AG10803 (cell line): ENCODE results near the gene P2RY8.
"Not testable (repeated sequence)": the region's sequence is repeated elsewhere in the genome, so short reads cannot be mapped to it uniquely, and the experiment has no call there.

Source experiments
- DNase-seq: peaks from one replicate; pipeline ENCODE4 v3.0.0; 2010; ENCODE audit warnings: low read depth
- H3K4me3 ChIP-seq: 2 replicates; pipeline ENCODE4 v1.5.1; 2011; ENCODE audit warnings: mild to moderate bottlenecking, low read length, control low read depth
- CTCF ChIP-seq: conservative IDR thresholded peaks from 2 replicates; pipeline ENCODE4 v1.5.1; 2011; ENCODE audit warnings: mild to moderate bottlenecking, low read length, control low read depth, inconsistent platforms

The P2RY8 gene

GRCh38 chrX:1450361-1451161, 86.4 kb downstream of the P2RY8 start:
- TF ChIP-seq CTCF = no peak
- no peak for DNase-seq
- no peak overlapping the region for H3K4me3 ChIP-seq

DNA sequence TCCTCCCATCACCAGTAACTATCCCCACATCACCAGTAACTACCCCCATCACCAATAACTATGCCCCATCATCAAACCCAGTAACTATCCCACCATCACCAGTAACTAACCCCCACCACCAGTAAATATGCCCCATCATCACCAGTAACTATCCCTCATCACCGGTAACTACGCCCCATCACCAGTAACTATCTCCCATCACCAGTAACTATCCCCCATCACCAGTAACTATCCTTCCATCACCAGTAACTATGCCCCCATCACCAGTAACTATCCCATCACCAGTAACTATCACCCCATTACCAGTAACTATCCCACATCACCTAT, 87.2 kb downstream of the P2RY8 start:
- no peak overlapping the region for H3K4me3 ChIP-seq
- DNase-seq = no peak
- no peak for TF ChIP-seq CTCF

DNA sequence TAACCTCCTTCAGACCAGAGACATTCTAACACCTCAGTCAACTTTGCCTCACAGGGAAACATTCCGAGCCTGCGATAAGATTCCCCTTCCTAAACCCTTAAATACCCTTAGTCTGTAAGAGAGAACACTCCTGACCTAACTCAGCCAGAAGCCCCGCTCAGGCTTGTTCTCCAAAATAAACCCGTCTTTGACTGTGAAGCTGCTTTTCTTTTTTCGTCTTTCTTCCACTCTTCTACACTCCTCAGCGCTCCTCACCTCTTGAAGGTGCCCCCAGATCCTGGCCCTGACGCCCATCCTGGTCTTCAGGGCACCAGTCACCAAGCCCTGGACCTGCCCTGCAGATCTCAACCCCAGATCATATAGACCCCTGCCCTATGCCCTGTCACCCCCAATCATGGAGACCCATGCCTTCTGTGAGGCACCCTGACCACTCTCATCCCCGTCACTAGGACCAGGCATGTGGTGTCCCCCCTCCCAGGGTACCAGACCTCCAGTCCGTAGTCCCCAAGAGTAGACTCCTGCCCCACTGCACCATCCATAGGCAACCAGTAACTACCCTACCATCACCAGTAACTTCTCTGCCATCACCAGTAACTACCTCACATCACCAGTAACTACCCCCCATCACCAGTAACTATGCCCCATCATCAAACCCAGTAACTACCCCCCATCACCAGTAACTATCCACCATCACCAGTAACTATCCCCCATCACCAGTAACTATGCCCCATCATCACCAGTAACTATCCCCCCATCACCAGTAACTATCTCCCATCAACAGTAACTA, 87.8 kb downstream of the P2RY8 start:
- no peak for TF ChIP-seq CTCF
- no peak for DNase-seq
- H3K4me3 ChIP-seq = no peak overlapping the region

GRCh38 chrX:1448573-1449001, 88.4 kb downstream of the P2RY8 start:
- DNase-seq = not testable (repeated sequence)

DNA sequence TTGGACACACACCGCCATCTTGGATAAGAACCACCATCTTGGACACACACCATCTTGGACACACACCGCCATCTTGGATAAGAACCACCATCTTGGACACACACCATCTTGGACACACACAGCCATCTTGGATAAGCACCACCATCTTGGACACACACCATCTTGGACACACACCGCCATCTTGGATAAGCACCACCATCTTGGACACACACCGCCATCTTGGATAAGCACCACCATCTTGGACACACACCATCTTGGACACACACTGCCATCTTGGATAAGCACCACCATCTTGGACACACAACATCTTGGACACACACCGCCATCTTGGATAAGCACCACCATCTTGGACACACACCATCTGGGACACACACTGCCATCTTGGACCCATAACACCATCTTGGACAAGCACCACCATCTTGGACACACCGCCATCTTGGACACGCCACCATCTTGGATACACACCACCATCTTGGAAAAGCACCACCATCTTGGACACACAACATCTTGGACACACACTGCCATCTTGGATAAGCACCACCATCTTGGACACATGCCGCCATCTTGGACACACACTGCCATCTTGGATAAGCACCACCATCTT, 88.9 kb downstream of the P2RY8 start:
- DNase-seq = not testable (repeated sequence)

More at GRCh38 chrX:1448573-1449001, 88.4 kb downstream of the P2RY8 start:
- not testable (repeated sequence) for H3K4me3 ChIP-seq

DNA sequence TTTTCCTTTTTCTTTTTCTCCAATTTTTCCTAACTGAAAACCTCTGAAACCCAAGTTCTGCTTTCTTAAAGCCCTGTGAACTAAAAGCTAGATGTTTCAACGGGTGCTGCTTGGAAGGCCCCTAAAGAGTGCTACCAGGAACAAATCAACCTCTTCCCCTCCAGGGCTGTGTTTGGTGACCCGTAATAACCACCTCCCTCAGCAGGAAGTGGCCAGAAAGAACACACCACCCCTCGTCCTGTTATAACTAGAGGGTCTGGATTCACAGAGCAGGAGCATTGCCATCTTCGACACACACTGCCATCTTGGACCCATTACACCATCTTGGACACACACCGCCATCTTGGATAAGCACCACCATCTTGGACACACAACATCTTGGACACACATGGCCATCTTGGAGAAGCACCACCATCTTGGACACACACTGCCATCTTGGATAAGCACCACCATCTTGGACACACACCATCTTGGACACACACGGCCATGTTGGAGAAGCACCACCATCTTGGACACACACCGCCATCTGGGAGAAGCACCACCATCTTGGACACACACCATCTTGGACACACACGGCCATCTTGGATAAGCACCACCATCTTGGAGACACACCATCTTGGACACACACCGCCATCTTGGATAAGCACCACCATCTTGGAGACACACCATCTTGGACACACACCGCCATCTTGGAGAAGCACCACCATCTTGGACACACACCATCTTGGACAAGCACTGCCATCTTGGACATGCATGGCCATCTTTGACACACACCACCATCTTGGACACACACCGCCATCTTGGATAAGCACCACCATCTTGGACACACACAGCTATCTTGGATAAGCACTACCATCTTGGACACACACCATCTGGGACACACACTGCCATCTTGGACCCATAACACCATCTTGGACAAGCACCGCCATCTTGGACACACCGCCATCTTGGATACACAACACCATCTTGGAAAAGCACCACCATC, 89.7 kb downstream of the P2RY8 start:
- not testable (repeated sequence) for H3K4me3 ChIP-seq, DNase-seq

More for the DNA sequence above, 88.9 kb downstream of the P2RY8 start:
- not testable (repeated sequence) for H3K4me3 ChIP-seq

DNA sequence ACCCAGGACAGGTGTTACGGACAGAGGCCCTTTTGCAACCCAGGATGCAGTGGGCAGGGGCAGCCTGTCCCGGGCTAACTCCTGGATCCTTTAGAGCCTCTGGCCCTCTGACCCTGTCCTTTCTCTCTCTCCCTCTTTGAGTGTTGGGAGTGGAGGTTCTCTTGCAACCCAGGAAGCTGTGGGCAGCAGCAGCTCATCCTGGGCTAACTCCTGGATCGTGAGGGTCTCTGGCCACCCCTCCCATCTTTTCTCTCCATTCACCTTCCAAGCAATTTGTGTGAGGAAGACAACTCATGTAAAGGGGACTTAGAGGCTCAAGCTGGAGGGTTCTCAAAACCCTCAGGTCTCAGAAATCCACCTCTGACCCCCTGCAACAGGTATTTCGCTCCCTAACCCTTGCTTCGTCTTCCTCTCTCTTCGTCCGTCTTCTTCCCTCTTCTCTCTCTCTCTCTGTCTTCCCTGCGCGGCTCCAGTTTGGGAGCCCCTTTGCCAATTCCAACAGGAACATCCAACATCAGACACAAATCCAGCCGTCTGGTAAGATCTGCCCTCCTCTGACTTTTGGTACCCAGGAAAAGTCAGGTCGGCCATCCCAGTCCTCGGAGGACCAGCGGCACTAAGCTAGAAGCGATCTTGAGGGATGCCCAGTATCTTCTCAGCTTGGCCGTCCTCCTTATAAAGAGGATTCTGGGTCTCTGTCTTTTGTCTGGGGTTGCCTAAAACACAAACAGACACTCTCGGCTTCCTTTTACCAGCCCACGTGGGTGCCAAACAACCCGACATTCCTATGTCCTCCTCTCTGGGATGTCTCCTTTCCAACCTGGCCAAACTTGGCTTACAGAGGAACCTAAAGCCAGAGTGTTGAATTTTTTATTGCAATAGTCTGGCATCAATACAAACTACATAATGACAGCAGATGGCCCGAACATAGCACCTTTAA, 92.2 kb downstream of the P2RY8 start:
- H3K4me3 ChIP-seq = no peak overlapping the region
- no peak for TF ChIP-seq CTCF
- no peak for DNase-seq
